Measurements from ENCODE around the gene JARID2.

JARID2 gene

DNA sequence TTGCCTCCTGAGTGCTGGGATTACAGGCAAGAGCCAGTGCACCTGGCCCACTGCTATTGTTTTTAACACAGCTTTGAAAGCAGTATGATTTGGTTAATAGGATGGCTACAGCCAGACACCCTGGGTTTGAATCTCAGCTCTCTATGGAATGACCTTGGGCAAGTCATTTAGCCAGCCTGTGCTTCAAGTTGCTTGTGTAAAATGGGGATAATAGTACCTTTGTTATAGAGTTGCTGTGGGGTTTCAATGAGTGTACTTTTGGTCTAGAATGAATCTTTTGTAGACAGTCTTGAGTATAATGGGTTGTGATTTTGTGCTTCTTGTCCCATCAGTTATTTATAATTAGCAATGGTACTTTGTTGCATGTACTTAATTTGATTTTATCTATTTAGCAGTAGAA lies 70.9 kb downstream of the JARID2 start:
- H3K27me3 ChIP-seq (replicated peaks; ENCODE audit: insufficient read depth, low read length): no peaks in the 10 kb centered on the region
- H3K4me3 ChIP-seq (ENCODE audit: low read length): no peak overlapping the region
- H3K27ac ChIP-seq (ENCODE audit: low read length): no peak overlapping the region
- peaks cover 96% of the 10 kb centered on the region for H3K79me2 ChIP-seq (ENCODE audit: low read length)
- no peaks in the 10 kb centered on the region for H3F3A ChIP-seq (ENCODE audit: insufficient read depth, low read length)
- DNase-seq: no peak
- no peaks in the 10 kb centered on the region for H3K4me1 ChIP-seq (ENCODE audit: low read length)
- H3K36me3 ChIP-seq (replicated peaks; ENCODE audit: insufficient read depth, low read length): no peaks in the 10 kb centered on the region
- H3K9ac ChIP-seq (ENCODE audit: low read length): no peak overlapping the region
- no peaks in the 10 kb centered on the region for H3K9me3 ChIP-seq (replicated peaks; ENCODE audit: insufficient read depth, low read length)
- no peak overlapping the region for H3K4me2 ChIP-seq (ENCODE audit: low read depth, low read length)
- H2AFZ ChIP-seq (ENCODE audit: low read length): no peak overlapping the region
- H4K20me1 ChIP-seq (ENCODE audit: insufficient read depth, low read length): no peaks in the 10 kb centered on the region
- TF ChIP-seq EZH2 (optimal IDR thresholded peaks at IDR 0.05; ENCODE audit: low read depth, low read length) (no peak), EZH2phosphoT487 (IDR thresholded peaks at IDR 0.05; ENCODE audit: low read length) (no peak), CTCF (IDR thresholded peaks at IDR 0.05; ENCODE audit: low read length) (no peak)
- no peaks in the 10 kb centered on the region for H3K9me2 ChIP-seq (replicated peaks; ENCODE audit: insufficient read depth, low read length)

DNA sequence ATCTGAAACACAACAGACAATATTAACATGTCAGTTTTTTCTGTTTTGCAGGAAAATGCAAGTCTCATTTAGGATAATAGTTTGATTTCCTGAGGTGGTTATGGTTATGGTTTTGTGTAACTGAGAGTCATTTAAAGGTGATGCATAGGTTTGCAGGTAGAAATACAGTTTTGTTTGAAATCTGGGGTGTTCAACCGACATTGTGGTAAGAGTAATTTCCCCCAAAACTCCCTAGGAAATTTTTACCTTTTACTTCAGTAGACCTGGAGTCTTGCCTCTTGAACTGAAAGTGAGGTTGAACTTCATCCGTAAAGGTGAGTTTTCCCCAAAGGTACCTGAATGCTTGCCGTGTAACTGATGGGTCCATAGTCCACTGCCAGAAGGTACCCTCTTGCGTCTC lies 71.4 kb downstream of the JARID2 start:
- no peaks in the 10 kb centered on the region for H4K20me1 ChIP-seq (ENCODE audit: insufficient read depth, low read length)
- TF ChIP-seq EZH2 (optimal IDR thresholded peaks at IDR 0.05; ENCODE audit: low read depth, low read length) (no peak), CTCF (IDR thresholded peaks at IDR 0.05; ENCODE audit: low read length) (no peak), EZH2phosphoT487 (IDR thresholded peaks at IDR 0.05; ENCODE audit: low read length) (no peak)

GRCh38 chr6:15317934-15318902 lies 72.3 kb downstream of the JARID2 start:
- no peaks in the 10 kb centered on the region for H3K9me3 ChIP-seq (replicated peaks; ENCODE audit: insufficient read depth, low read length)
- H4K20me1 ChIP-seq (ENCODE audit: insufficient read depth, low read length): no peaks in the 10 kb centered on the region
- H3K4me2 ChIP-seq (ENCODE audit: low read depth, low read length): no peak overlapping the region
- TF ChIP-seq EZH2 (optimal IDR thresholded peaks at IDR 0.05; ENCODE audit: low read depth, low read length) (no peak), CTCF (IDR thresholded peaks at IDR 0.05; ENCODE audit: low read length) (no peak), EZH2phosphoT487 (IDR thresholded peaks at IDR 0.05; ENCODE audit: low read length) (no peak)
- H3K4me3 ChIP-seq (ENCODE audit: low read length): no peak overlapping the region
- no peaks in the 10 kb centered on the region for H3F3A ChIP-seq (ENCODE audit: insufficient read depth, low read length)
- no peaks in the 10 kb centered on the region for H3K9me2 ChIP-seq (replicated peaks; ENCODE audit: insufficient read depth, low read length)
- H3K4me1 ChIP-seq (ENCODE audit: low read length): no peaks in the 10 kb centered on the region
- DNase-seq: no peak
- no peak overlapping the region for H2AFZ ChIP-seq (ENCODE audit: low read length)
- H3K79me2 ChIP-seq (ENCODE audit: low read length): peaks cover 98% of the 10 kb centered on the region
- H3K27me3 ChIP-seq (replicated peaks; ENCODE audit: insufficient read depth, low read length): no peaks in the 10 kb centered on the region
- no peak overlapping the region for H3K27ac ChIP-seq (ENCODE audit: low read length)
- H3K9ac ChIP-seq (ENCODE audit: low read length): no peak overlapping the region
- H3K36me3 ChIP-seq (replicated peaks; ENCODE audit: insufficient read depth, low read length): no peaks in the 10 kb centered on the region

More for the DNA sequence above, 71.4 kb downstream of the JARID2 start:
- no peak overlapping the region for H2AFZ ChIP-seq (ENCODE audit: low read length)
- no peak overlapping the region for H3K9ac ChIP-seq (ENCODE audit: low read length)
- H3K9me3 ChIP-seq (replicated peaks; ENCODE audit: insufficient read depth, low read length): no peaks in the 10 kb centered on the region
- H3K79me2 ChIP-seq (ENCODE audit: low read length): peaks cover 98% of the 10 kb centered on the region
- no peaks in the 10 kb centered on the region for H3K9me2 ChIP-seq (replicated peaks; ENCODE audit: insufficient read depth, low read length)
- DNase-seq: no peak
- H3K27ac ChIP-seq (ENCODE audit: low read length): no peak overlapping the region
- H3F3A ChIP-seq (ENCODE audit: insufficient read depth, low read length): no peaks in the 10 kb centered on the region
- no peak overlapping the region for H3K4me3 ChIP-seq (ENCODE audit: low read length)
- no peaks in the 10 kb centered on the region for H3K27me3 ChIP-seq (replicated peaks; ENCODE audit: insufficient read depth, low read length)
- no peak overlapping the region for H3K4me2 ChIP-seq (ENCODE audit: low read depth, low read length)
- H3K36me3 ChIP-seq (replicated peaks; ENCODE audit: insufficient read depth, low read length): no peaks in the 10 kb centered on the region
- no peaks in the 10 kb centered on the region for H3K4me1 ChIP-seq (ENCODE audit: low read length)
